Keratinocyte (primary cell): ENCODE results near the gene CACNA1C. TPM values are rescaled to one million over a fixed set of nuclear protein-coding genes. Genes with fewer than 3 reads are reported as not detected.

Experiments used
- DNase-seq: peaks from one replicate; pipeline ENCODE4 v3.0.0-alpha.2; 2011; ENCODE audit warnings: low read depth, missing footprints, low spot score
- FAIRE-seq: peaks from 2 replicates; lab custom pipeline; 2011; peaks lifted over from hg19 to GRCh38; lab: Jason Lieb, UNC
- H2AFZ ChIP-seq: 2 replicates; pipeline ENCODE4 v1.6.0; 2012; ENCODE audit warnings: low read length, control low read depth, inconsistent platforms; ENCODE audit not compliant: control insufficient read depth
- H3K27ac ChIP-seq: 2 replicates; pipeline ENCODE4 v1.5.1; 2011; ENCODE audit warnings: low read length; ENCODE audit not compliant: control insufficient read depth, insufficient read depth
- H3K27me3 ChIP-seq: 3 replicates; pipeline ENCODE4 v1.6.0; 2011; ENCODE audit warnings: low read length; ENCODE audit not compliant: control insufficient read depth, insufficient read depth; ENCODE audit errors: extremely low read depth
- H3K36me3 ChIP-seq, 2 experiments: 2 replicates in 1 of 2; 3 replicates in 1 of 2; pipeline ENCODE4 v1.5.1; 2011; ENCODE audit warnings: low read length in 2 of 2, mild to moderate bottlenecking in 1 of 2; ENCODE audit not compliant: control insufficient read depth in 2 of 2, insufficient read depth in 2 of 2; ENCODE audit errors: extremely low read depth in 1 of 2
- H3K4me1 ChIP-seq: 3 replicates; pipeline ENCODE4 v1.5.1; 2011; ENCODE audit warnings: low read length; ENCODE audit not compliant: control insufficient read depth, insufficient read depth; ENCODE audit errors: extremely low read depth
- H3K4me2 ChIP-seq: 3 replicates; pipeline ENCODE4 v1.6.0; 2011; ENCODE audit warnings: low read depth, low read length; ENCODE audit not compliant: control insufficient read depth, insufficient read depth; ENCODE audit errors: extremely low read depth
- H3K4me3 ChIP-seq, 3 experiments: fragments of 200-600 bp in 1 of 3; sonication (generic) in 1 of 3; 2 replicates in 2 of 3; 3 replicates in 1 of 3; pipeline ENCODE4 v1.5.1; 2011 to 2016; ENCODE audit warnings: low read length in 3 of 3, mild to moderate bottlenecking in 3 of 3, control low read depth in 2 of 3, inconsistent platforms in 1 of 3, low read depth in 1 of 3, mixed read lengths in 1 of 3, mixed run types in 1 of 3, moderate library complexity in 1 of 3; ENCODE audit not compliant: control insufficient read depth in 2 of 3, insufficient read depth in 2 of 3; ENCODE audit errors: extremely low read depth in 1 of 3
- H3K79me2 ChIP-seq: 2 replicates; pipeline ENCODE4 v1.6.0; 2012; ENCODE audit warnings: low read length; ENCODE audit not compliant: control insufficient read depth, insufficient read depth
- H3K9ac ChIP-seq: 3 replicates; pipeline ENCODE4 v1.6.0; 2011; ENCODE audit warnings: low read length; ENCODE audit not compliant: control insufficient read depth, insufficient read depth; ENCODE audit errors: extremely low read depth
- H3K9me1 ChIP-seq: 3 replicates; pipeline ENCODE4 v1.6.0; 2011; ENCODE audit warnings: low read length; ENCODE audit not compliant: control insufficient read depth, insufficient read depth; ENCODE audit errors: extremely low read depth
- H3K9me3 ChIP-seq: 2 replicates; pipeline ENCODE4 v1.5.1; 2012; ENCODE audit warnings: low read depth, low read length; ENCODE audit not compliant: control insufficient read depth
- H4K20me1 ChIP-seq: 3 replicates; pipeline ENCODE4 v1.6.0; 2011; ENCODE audit warnings: low read length; ENCODE audit not compliant: control insufficient read depth, insufficient read depth; ENCODE audit errors: extremely low read depth
- CTCF ChIP-seq, 3 experiments: IDR thresholded peaks in 1 of 3; conservative IDR thresholded peaks in 1 of 3; optimal IDR thresholded peaks in 1 of 3; 2 replicates in 2 of 3; 3 replicates in 1 of 3; pipeline versions ENCODE3 to v1.5.1; 2011; ENCODE audit warnings: low read length in 3 of 3, mild to moderate bottlenecking in 3 of 3, moderate library complexity in 2 of 3, control low read depth in 1 of 3, inconsistent platforms in 1 of 3; ENCODE audit not compliant: insufficient read depth in 2 of 3; ENCODE audit errors: extremely low read depth in 1 of 3
- EZH2 ChIP-seq: IDR thresholded peaks from one replicate; pipeline ENCODE4 v1.6.1; 2012; ENCODE audit warnings: inconsistent platforms, mild to moderate bottlenecking, low read length, moderate library complexity
- dilution Hi-C: fragments of 300-500 bp; cut with MboI; formaldehyde crosslinking; loops from one replicate; pipeline ENCODE4 v1.7.0; 2020; ENCODE audit warnings: low sequenced_read_pairs; ENCODE audit not compliant: extremely low pct_ligation_motif_present
- polyA plus RNA-seq, 5 experiments: library from polyadenylated mRNA; depleted of rRNA in 3 of 5; stranded (reverse) in 3 of 5; stranded (forward) in 1 of 5; unstranded in 1 of 5; fragments of >200 nt; gene quantifications; 1 replicate in 1 of 5; 2 replicates in 3 of 5; 3 replicates in 1 of 5; pipeline versions ENCODE4 v1.2.1 to v1.2.3, GENCODE V29; 2011 to 2012; ENCODE audit warnings: missing spikeins in 2 of 5, low read depth in 1 of 5, low replicate concordance in 1 of 5

The CACNA1C gene
- polyA plus RNA-seq, 1 donor (not counting 4 experiments of a cell fraction or from before 2014, with no cell fraction given) = not detected

GRCh38 chr12:2168808-2169207, 116.0 kb downstream of the CACNA1C start:
- FAIRE-seq = no peak
- H3K27me3 ChIP-seq = no peaks in the 10 kb centered on the region

GRCh38 chr12:2169489-2169888, 116.7 kb downstream of the CACNA1C start:
- FAIRE-seq (no peak), DNase-seq (no peak)
- no peaks in the 10 kb centered on the region for H3K9me3 ChIP-seq
- no peaks in the 10 kb centered on the region for H3K9me1 ChIP-seq
- H3K4me3 ChIP-seq = no peak overlapping the region
- no peaks in the 10 kb centered on the region for H3K79me2 ChIP-seq
- H2AFZ ChIP-seq = no peak overlapping the region
- H3K4me2 ChIP-seq = no peak overlapping the region
- no peak overlapping the region for H3K27ac ChIP-seq
- no peaks in the 10 kb centered on the region for H4K20me1 ChIP-seq
- H3K27me3 ChIP-seq = no peaks in the 10 kb centered on the region
- no peaks in the 10 kb centered on the region for H3K4me1 ChIP-seq
- H3K36me3 ChIP-seq = no peaks in the 10 kb centered on the region
- H3K9ac ChIP-seq = no peak overlapping the region
- dilution Hi-C loops = no loop called here
- no peak for TF ChIP-seq EZH2
- TF ChIP-seq CTCF (optimal IDR thresholded peaks at IDR 0.05 in 1 of 3, IDR thresholded peaks at IDR 0.05 in 1 of 3, conservative IDR thresholded peaks at IDR 0.05 in 1 of 3; ENCODE audit: extremely low read depth in 1 of 3, insufficient read depth in 2 of 3, low read length in 3 of 3) = no peak

More at GRCh38 chr12:2168808-2169207, 116.0 kb downstream of the CACNA1C start:
- no peaks in the 10 kb centered on the region for H3K4me1 ChIP-seq
- H4K20me1 ChIP-seq = no peaks in the 10 kb centered on the region
- dilution Hi-C loops = no loop called here
- H3K27ac ChIP-seq = no peak overlapping the region
- no peak overlapping the region for H3K4me3 ChIP-seq
- TF ChIP-seq EZH2 (no peak), CTCF (optimal IDR thresholded peaks at IDR 0.05 in 1 of 3, IDR thresholded peaks at IDR 0.05 in 1 of 3, conservative IDR thresholded peaks at IDR 0.05 in 1 of 3; ENCODE audit: extremely low read depth in 1 of 3, insufficient read depth in 2 of 3, low read length in 3 of 3) (no peak)
- no peaks in the 10 kb centered on the region for H3K9me3 ChIP-seq
- H3K9ac ChIP-seq = no peak overlapping the region
- H3K4me2 ChIP-seq = no peak overlapping the region
- H3K36me3 ChIP-seq = no peaks in the 10 kb centered on the region
- no peaks in the 10 kb centered on the region for H3K79me2 ChIP-seq
- no peak overlapping the region for H2AFZ ChIP-seq
- no peak for DNase-seq
- H3K9me1 ChIP-seq = no peaks in the 10 kb centered on the region
